ENCODE results near the gene CLSTN2. TPM values are rescaled to one million over a fixed set of nuclear protein-coding genes. Genes with fewer than 3 reads are reported as not detected.

Gene CLSTN2
- total and polyA plus RNA-seq, 2 of the 8 experiments (the other 6 are each of a cell fraction or from before 2014, with no cell fraction given) = 0.39 to 0.52 TPM

DNA sequence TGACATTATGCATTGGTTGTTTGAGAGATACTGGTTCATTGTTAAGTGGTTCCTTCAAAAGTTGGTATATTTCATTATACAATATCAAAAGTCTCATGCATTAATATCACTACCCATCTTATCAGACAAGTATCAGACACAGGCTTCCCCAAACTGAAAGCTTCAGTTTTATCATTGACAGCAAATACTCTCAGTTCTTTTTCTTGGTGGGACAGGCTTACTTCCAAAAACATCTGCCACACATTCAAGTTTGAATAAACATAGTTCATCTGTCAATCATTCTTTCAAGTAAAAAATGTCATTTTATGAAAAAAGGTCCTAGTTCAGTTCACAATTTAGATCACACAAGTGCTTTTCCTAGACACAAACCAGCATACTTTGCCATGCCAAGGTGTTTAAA lies 462.9 kb downstream of the CLSTN2 start (continued):
- TF ChIP-seq, protein P1, sequence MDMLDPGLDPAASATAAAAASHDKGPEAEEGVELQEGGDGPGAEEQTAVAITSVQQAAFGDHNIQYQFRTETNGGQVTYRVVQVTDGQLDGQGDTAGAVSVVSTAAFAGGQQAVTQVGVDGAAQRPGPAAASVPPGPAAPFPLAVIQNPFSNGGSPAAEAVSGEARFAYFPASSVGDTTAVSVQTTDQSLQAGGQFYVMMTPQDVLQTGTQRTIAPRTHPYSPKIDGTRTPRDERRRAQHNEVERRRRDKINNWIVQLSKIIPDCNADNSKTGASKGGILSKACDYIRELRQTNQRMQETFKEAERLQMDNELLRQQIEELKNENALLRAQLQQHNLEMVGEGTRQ (IDR thresholded peaks at IDR 0.05; ENCODE audit: low read length) = no peak
- TF ChIP-seq MAFK (IDR thresholded peaks at IDR 0.05; ENCODE audit: low read depth, low read length) = no peak

Data from H1 (cell line).